Measurements from ENCODE around the gene MICAL3.
"Not testable (repeated sequence)": the region's sequence is repeated elsewhere in the genome, so short reads cannot be mapped to it uniquely, and the experiment has no call there.

The MICAL3 gene

DNA sequence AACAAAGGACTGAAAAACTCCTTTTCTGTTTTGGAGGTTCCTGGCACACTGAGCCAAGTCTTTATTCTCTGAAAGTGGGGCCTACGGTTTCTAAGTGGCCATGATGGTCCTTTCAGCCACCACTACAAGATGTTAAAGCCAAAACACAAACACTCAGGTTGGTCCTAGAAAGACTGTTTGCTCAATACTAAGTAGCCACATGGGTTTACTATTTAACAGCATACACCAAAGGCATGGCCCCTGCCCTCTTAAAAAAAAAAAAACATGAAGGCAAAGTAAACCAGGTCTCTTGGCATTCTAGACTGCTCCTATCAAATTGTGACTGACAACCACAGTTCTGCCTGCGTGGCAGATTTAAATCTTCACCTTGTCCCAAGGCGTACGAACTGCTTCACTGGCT lies 126.5 kb downstream of the MICAL3 start:
- in situ Hi-C loops (cut with MboI; ENCODE audit: low sequenced_read_pairs), result no loop called here

DNA sequence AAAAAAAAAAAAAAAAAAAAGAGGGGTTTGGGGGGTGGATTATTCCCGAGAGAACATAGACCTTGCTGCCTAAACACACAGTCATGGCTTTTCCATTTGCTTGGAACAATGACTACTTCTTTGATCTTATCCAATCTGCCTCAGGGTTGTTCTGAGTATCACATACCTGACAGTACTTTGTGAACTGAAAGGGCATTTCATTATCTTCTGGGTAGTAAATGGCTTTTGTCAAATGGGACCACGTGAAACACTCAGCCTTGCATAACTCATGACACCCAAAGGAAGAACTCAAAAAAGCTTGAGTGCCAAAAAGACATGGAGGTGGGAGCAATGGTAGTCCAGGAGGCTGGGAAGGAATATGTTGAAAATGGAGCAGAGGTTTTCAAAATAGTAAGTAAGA lies 126.9 kb downstream of the MICAL3 start:
- in situ Hi-C loops (cut with MboI; ENCODE audit: low sequenced_read_pairs), result no loop called here

DNA sequence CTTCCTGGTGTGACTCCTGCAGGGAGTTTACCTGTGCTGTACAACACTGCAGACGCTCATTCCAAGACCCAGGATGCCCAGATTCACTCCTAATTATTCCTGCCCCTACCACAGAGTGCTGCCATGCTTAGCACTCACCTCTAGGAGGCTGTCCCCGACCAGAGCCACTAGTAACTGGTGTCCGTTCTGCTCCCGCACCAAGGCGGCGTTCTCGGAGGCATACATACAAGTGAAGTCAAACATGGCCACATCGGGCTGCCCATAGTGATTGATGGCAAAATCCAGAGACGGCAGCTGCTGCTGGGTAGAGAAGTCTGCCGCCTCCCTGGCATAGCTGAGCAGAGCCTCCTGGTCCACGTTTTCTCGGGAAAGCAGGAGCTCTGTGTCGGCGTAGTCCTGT lies 127.8 kb downstream of the MICAL3 start:
- in situ Hi-C loops (cut with MboI; ENCODE audit: low sequenced_read_pairs), result no loop called here

DNA sequence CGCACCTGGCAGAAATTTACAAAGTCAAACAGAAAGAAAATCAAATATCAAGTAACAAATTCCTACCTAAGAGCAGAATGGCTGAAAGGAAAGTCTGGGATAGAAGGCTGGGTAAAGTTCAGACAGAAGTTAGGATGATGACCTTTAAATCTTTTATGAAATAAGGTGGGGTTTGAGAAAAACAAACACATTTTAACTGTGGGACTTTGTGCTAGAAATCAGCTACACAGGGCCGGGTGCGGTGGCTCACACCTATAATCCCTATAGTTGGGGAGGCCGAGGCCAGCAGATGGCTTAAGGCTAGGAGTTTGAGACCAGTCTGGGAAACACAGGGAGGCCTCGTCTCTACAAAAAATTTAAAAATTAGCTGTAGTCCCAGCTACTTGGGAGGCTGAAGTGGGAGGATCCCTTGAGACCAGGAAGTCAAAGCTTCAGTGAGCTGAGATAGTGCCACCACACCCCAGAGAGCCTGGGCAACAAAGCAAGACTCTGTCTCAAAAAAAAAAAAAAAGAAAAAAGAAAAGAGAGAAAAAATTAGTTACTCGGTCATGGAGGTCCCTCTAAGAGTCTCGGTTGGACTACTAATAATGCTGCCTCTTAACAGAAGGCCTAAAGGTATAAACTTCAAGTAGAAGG lies 130.3 kb downstream of the MICAL3 start:
- in situ Hi-C loops (cut with MboI; ENCODE audit: low sequenced_read_pairs), result no loop called here

DNA sequence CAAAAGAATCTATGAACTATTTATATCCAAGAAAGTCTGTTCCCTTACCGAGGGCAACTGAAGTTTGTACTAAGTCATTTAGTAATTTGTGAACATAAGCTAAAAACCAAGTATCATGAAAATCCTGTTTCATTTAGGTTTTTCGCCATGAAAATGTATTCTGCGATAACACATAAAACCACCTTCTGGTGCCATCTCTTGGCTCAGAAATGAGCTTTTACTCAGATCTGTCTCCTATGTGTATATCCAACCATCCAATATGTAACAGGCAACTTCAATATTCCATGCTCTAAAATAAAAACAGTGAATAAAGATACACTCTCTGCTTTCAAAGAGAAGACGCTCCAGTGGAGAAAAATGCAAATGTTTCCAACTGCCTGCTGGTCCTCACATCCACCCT lies 132.0 kb downstream of the MICAL3 start:
- in situ Hi-C loops (cut with MboI; ENCODE audit: low sequenced_read_pairs), result no loop called here

DNA sequence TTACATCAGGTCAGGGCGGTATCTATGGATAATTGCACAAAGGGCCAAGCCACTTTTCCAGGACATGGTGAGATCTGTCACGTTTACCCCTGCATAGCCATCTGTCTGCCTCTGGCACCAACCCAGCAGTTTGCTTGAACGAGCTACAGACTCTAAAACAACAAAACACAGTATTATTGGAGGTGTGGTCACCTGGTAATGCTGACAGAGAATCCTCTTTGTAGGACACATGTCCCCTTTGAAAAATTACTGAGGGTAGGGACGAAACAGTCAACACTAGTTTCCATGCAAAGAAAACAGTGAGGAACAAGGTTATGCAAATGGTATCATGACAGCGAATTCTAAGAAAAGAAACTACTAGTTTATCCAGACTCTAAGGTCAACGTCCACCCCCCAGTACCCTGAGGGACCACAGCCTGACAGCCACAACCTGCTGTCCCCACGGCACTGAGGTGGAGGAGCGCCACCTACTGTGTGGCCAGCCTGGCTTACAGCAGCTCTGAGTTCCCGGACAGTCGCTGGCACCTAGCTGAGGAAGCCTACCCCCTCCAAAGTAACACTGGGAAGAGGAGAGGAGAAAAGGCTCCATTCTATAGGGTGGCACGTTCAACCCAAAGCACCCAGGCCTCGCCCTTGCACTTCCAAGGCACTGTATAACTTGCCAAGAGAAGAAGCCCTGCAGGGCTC lies 132.7 kb downstream of the MICAL3 start:
- in situ Hi-C loops (cut with MboI; ENCODE audit: low sequenced_read_pairs), result no loop called here

DNA sequence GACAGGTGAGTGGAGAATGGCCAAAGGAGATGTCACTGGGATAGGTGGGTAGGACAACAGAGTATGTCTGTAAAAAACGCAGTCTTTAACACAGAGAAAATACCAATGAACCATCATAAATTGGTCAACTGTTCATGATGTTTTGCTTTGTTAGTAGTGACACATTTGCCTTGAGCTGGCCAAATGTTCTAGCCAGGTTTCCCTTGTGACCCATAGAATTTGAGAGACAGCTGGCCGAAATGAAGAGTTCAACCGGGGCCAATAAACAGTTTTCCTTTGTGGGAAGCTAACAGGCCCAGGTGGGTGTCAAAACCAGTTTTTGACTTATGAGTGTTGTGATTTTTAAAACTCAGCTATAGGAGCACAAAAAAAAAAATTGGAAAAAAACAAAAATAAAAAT lies 133.5 kb downstream of the MICAL3 start:
- in situ Hi-C loops (cut with MboI; ENCODE audit: low sequenced_read_pairs), result no loop called here

DNA sequence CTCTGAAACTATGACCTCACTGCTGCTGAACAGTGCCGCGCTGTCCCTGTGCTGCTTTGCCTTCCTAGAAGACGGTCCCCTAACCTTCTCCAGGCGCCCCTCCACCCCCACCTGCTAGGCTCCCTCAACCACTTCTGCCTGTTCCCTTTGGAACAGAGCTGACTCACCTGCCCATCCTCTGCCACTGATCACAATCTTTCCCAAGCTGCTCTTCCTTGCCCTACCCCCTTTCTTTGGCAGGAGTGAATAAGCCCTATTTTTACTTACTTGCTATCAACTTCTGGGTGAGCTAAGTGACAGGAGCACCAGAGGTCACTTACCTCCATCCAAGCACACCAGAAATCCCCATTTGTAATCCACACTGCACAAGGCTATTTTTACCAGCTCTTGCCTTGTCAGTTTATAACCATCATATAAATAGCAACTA lies 134.1 kb downstream of the MICAL3 start:
- in situ Hi-C loops (cut with MboI; ENCODE audit: low sequenced_read_pairs), result no loop called here

DNA sequence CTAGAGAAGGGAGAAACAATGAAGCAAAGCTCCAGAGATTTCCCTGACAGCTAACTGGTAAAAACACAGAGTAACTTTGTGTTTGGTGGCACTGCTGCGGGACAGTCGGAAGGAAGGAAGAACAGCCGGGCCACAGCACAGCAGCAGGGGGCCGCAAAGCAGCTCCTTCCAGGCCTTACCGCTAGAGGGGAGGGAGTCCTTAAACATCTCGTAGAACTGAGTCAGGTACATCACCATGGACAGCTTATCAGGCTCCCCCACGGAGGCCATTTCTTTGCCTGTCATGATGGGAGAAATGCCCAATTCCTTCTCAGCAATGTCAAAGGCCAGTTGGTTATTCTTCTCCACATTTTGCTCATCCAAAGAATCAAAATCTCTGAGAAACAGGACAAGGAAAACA lies 135.5 kb downstream of the MICAL3 start:
- in situ Hi-C loops (cut with MboI; ENCODE audit: low sequenced_read_pairs), result no loop called here

DNA sequence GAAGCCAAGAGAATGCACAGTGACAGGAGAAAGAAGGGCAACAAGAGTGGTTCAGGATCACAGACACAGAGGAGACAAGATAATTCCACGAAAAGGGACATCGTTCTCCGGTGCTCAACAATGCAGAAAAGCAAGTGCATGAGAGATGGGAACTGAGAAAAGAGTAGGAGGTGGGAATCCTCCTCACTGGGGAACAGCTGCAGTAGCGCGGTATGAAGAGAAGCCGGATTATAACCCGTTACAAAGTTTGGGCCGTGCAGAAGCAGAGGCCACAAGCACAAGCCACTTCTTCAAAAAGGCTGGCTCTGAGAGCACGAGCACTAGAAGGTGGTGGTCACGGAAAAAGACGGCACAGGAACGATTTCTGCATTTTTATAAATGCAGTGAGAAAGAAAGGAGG lies 135.9 kb downstream of the MICAL3 start:
- in situ Hi-C loops (cut with MboI; ENCODE audit: low sequenced_read_pairs), result no loop called here

DNA sequence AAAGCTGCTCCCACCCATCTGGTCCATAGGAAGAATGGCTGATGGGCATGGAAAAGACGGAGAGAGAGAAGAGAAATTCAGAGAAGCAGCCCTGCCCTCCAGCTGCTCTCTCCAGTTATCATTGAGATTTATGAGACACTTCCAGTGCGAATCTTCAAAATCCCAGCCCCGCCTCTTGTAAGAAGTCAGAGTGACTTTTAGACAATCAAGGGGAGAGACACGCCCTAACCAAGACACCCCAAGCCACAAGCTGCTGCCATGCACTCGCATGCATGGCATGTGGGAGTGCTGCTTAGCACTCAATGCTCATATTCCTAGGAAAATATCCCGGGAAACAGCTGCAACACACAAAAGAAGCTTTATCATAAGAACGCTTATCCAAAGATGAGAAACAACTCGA lies 139.5 kb downstream of the MICAL3 start:
- in situ Hi-C loops (cut with MboI; ENCODE audit: low sequenced_read_pairs), result no loop called here

DNA sequence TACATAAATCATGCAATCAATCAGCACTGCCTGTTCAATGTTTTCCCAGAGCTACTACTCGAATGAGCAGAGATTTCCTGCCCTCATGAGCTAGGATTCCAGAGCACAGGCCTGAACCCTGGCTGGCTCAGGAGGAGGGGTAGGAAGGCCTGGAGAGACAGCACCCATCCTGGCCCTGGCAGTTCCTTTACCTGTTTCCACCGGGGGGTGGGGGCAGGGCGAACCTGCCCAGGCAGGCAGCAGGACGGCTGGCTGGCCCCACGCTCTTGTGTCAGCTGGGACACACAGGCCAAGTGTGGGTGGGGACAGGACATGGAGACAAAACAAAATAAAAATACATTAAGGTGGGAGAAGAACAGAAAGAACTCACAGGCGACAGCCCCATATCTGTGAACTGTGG lies 140.3 kb downstream of the MICAL3 start:
- in situ Hi-C loops (cut with MboI; ENCODE audit: low sequenced_read_pairs), result no loop called here

DNA sequence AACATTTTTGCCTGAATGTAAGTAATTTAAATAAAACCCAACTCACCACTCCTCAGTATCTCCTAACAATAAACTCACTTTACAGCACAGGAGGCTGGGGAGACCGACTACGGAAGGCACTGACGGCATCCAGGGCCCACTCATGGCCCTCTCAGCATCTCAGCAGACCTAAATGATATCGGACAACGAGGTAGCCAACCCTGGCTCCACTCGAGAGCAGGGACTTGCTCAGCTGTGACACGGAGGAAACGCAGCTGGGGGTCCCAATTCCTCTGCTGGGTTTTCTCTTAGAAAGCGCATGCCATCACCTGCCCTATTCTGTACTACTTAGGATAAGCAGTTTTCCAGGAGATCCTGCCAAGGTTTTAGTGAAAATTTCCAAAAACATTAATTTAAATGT lies 141.0 kb downstream of the MICAL3 start:
- in situ Hi-C loops (cut with MboI; ENCODE audit: low sequenced_read_pairs), result no loop called here

DNA sequence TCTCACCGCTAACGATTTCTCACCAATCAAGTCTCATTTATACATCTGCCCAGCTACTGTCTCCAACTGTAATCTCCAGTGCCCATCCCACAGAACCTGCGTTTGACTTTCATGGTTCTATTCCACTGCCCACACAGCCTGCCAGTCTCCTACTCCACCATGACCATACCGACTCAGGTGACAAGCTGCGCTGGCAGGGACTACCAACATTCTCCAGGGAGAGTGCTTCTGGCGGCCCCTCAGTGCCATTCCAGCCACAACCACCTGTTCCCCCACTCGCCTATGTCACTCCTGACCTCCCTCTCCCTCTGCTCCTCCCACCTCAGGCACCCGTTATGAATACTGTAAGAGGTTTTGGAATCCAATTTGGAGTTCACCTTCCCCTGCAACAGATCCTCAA lies 141.6 kb downstream of the MICAL3 start:
- in situ Hi-C loops (cut with MboI; ENCODE audit: low sequenced_read_pairs), result no loop called here

DNA sequence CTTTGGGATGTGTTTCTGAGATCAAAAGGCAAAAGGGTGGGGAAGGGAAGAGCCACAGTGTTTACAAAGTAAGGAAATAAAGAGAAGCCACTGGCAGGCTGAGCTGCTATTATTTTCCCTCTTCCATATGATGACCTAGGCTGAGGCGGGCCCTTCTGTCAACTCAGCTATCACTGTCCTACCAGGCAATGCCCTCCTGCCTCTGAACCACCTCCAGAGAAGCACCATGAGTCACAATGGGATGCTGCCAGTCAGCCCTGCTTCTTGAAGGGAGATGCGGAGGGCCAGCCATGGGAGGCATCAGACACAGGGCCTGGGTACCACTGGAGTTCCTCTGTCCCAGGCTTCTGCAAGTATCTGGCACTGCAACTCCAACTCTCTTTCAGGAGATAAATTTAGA lies 142.2 kb downstream of the MICAL3 start:
- in situ Hi-C loops (cut with MboI; ENCODE audit: low sequenced_read_pairs), result no loop called here

DNA sequence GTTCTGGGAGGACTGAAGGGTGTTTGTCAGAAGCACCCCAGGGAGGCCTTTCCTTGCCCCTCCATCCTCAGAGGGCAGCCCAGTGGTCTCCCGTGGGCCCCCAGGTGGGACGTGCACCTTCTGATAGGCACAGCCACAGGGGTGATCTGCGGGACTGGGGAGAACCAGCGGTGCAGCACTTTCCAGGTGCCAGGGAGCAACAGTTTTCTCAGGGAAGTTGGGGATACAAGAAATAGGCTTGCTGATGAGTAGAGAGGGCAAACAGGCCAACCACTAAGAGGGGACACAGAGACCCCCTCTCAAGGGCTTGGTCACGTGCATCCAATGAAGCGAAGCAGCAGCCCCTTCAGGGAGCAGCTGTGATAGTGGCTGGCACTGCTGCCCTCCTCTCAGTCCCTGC lies 143.0 kb downstream of the MICAL3 start:
- in situ Hi-C loops (cut with MboI; ENCODE audit: low sequenced_read_pairs), result no loop called here

DNA sequence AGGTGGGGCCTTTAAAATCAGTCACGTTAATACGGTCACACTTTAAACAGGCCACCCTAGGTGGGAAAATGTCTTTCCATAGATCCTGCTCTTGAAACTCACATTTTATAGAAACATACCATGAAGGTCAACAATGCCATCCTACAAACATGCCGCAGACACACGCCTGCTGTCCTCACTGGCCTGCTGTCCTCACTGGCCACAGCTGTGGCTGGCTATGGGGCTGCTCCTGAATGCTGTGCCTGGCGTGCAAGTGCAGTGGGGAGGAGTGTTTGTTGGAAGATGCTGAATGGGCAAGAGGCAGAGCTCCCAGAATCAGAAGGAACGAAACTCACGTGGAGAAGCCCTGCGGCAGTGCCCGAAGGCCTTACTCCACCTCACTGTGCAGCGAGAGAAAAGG lies 143.9 kb downstream of the MICAL3 start:
- in situ Hi-C loops (cut with MboI; ENCODE audit: low sequenced_read_pairs), result no loop called here

DNA sequence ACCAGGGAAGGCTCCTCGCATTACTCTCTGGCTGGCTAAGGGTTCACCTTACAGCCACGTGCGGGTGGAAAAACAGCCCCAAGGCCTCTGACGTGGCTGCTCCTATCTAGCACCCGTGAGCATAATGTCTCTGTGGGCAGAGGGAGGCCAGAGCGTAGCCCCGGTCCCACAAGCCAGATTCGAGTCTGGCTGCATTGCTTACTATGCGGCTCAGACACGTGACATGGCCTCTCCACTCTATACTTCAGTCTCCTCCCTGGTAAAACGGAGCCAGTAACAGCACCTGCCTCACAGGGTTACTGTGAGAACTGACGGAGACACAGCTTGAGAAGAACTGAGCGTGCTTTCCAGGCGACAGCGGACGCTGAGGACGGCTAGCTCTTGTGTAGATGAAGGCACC lies 144.3 kb downstream of the MICAL3 start:
- in situ Hi-C loops (cut with MboI; ENCODE audit: low sequenced_read_pairs), result no loop called here

DNA sequence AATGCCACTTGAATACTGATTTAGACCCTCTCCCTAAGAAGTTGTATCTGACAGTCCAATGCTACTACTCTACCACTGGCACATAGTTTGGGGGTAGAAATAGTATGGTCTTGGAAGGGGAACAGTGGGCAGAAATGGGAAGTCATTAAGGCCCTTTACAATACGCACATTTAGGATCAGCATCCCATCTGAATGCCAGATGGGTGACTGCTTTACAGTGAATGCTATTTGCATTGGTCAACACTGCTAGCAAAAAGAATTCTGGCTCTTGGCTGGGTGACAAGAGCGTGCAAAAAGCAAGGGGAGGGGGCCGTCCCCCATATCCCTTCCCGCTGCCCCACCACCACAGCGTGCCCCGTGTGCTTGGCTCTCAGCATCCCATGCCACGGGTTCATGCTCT lies 145.4 kb downstream of the MICAL3 start:
- in situ Hi-C loops (cut with MboI; ENCODE audit: low sequenced_read_pairs), result no loop called here

DNA sequence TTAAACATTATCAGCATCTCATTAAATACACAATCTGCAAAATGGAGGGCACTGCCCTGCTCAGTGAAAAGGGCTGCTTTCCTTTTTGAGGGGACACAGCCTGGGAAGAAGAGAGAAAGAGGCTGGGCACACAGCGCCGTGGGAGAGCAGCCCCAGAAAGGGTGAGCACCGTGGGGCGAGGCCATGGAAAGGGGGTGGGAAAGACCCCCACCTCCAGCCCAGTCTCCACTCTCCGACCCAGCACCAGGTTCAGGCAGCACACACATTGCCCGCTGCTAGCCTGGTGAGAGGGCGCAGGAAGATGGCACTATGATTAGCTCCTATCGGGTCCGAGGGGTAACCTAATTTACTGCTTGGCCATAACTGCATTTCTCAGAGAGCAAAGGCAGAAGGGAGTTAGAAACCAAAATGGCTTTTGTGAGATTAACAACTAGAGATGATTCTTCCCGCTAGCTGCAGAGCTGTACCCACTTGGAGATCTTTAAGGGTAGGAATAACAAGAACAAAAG lies 146.1 kb downstream of the MICAL3 start:
- in situ Hi-C loops (cut with MboI; ENCODE audit: low sequenced_read_pairs), result no loop called here

DNA sequence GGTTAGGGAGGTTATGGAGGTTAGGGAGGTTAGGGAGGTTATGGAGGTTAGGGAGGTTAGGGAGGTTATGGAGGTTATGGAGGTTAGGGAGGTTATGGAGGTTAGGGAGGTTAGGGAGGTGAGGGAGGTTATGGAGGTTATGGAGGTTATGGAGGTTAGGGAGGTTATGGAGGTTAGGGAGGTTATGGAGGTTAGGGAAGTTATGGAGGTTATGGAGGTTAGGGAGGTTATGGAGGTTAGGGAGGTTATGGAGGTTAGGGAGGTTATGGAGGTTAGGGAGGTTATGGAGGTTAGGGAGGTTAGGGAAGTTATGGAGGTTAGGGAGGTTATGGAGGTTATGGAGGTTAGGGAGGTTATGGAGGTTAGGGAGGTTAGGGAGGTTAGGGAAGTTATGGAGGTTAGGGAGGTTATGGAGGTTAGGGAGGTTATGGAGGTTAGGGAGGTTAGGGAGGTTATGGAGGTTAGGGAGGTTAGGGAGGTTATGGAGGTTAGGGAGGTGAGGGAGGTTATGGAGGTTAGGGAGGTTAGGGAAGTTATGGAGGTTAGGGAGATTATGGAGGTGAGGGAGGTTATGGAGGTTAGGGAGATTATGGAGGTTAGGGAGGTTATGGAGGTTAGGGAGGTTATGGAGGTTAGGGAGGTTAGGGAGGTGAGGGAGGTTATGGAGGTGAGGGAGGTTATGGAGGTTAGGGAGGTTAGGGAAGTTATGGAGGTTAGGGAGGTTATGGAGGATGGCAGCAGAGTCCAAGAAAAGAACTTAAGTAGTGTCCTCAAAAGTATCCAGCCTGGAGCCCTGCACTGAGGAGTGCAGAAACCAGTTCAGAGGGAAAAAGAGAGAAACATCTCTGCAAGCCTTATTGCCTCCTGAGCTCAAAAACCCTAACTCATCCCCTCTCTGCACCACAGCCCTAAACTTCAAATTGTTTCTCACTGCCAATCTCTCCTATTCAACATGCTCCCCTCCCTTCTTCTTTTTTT lies 147.2 kb downstream of the MICAL3 start:
- in situ Hi-C loops (cut with MboI; ENCODE audit: low sequenced_read_pairs), result not testable (repeated sequence)
